OCI-LY1 (cell line): ENCODE data around the gene AVPR2.

Experiments
- H2AFZ ChIP-seq: fragments of 200-600 bp; sonication (generic), shearing (Covaris generic); 2 replicates; pipeline ENCODE4 v1.6.0; 2014; ENCODE audit warnings: antibody characterized with exemption, mild to moderate bottlenecking, low read length
- H3F3A ChIP-seq: fragments of 200-600 bp; sonication (generic), shearing (Covaris generic); 2 replicates; pipeline ENCODE4 v1.6.0; 2014; ENCODE audit warnings: mild to moderate bottlenecking, antibody characterized with exemption, low read length, moderate library complexity; ENCODE audit not compliant: insufficient read depth
- H3K27ac ChIP-seq: fragments of 200-600 bp; sonication (generic); 2 replicates; pipeline ENCODE4 v1.5.1; 2014; ENCODE audit warnings: low read length, mixed run types, mild to moderate bottlenecking, low read depth; ENCODE audit not compliant: poor library complexity, severe bottlenecking
- H3K27me3 ChIP-seq: fragments of 200-600 bp; sonication (generic); 2 replicates; pipeline ENCODE4 v1.6.0; 2014; ENCODE audit warnings: antibody characterized with exemption, mild to moderate bottlenecking, low read length, moderate library complexity; ENCODE audit not compliant: insufficient read depth
- H3K36me3 ChIP-seq: fragments of 200-600 bp; sonication (generic); 2 replicates; pipeline ENCODE4 v1.6.1; 2014; ENCODE audit warnings: mild to moderate bottlenecking, antibody characterized with exemption, low read length, moderate library complexity, mixed read lengths; ENCODE audit not compliant: insufficient read depth
- H3K4me1 ChIP-seq: fragments of 200-600 bp; sonication (generic); 2 replicates; pipeline ENCODE4 v1.5.1; 2014; ENCODE audit warnings: mild to moderate bottlenecking, low read length, moderate library complexity; ENCODE audit not compliant: insufficient read depth, severe bottlenecking
- H3K4me2 ChIP-seq: fragments of 200-600 bp; sonication (generic), shearing (Covaris generic); 2 replicates; pipeline ENCODE4 v1.6.1; 2014; ENCODE audit warnings: low read length
- H3K4me3 ChIP-seq: fragments of 200-600 bp; sonication (generic); 2 replicates; pipeline ENCODE4 v1.5.1; 2014; ENCODE audit warnings: low read length, low read depth, mild to moderate bottlenecking, mixed read lengths; ENCODE audit not compliant: poor library complexity, severe bottlenecking
- H3K79me2 ChIP-seq: fragments of 200-600 bp; shearing (Covaris generic); 2 replicates; pipeline ENCODE4 v1.6.1; 2016; ENCODE audit warnings: mixed run types, low read length, mixed read lengths; ENCODE audit not compliant: insufficient read depth
- H3K9ac ChIP-seq: fragments of 200-600 bp; sonication (generic), shearing (Covaris generic); 2 replicates; pipeline ENCODE4 v1.6.1; 2014; ENCODE audit warnings: mild to moderate bottlenecking, low read length, mixed read lengths
- H3K9me2 ChIP-seq: fragments of 200-600 bp; sonication (generic), shearing (Covaris generic); 2 replicates; pipeline ENCODE4 v1.6.1; 2014; ENCODE audit warnings: low read depth, mild to moderate bottlenecking, low read length, mixed read lengths
- H3K9me3 ChIP-seq: fragments of 200-600 bp; shearing (Covaris generic); 2 replicates; pipeline ENCODE4 v1.6.1; 2014; ENCODE audit warnings: low read length, mixed read lengths
- H4K20me1 ChIP-seq: fragments of 200-600 bp; sonication (generic), shearing (Covaris generic); 2 replicates; pipeline ENCODE4 v1.6.0; 2016; ENCODE audit warnings: mild to moderate bottlenecking, low read length; ENCODE audit not compliant: insufficient read depth
- EZH2 ChIP-seq: fragments of 200-600 bp; sonication (generic), shearing (Covaris generic); IDR thresholded peaks from 2 replicates; pipeline ENCODE4 v1.8.0; 2017; ENCODE audit warnings: borderline replicate concordance, mixed run types, mild to moderate bottlenecking, antibody characterized with exemption, low read length, moderate library complexity, mixed read lengths
- TF ChIP-seq, protein P1 (sequence below): fragments of 200-600 bp; sonication (generic), shearing (Covaris generic); IDR thresholded peaks from 2 replicates; pipeline ENCODE4 v1.5.1; 2017; ENCODE audit warnings: mild to moderate bottlenecking, antibody characterized with exemption, low read length, moderate library complexity, mixed read lengths

AVPR2 gene

GRCh38 chrX:153917869-153918268, 13.4 kb downstream of the AVPR2 start:
- no peak overlapping the region for H3K9ac ChIP-seq
- H3K36me3 ChIP-seq, result peaks cover 55% of the 10 kb centered on the region
- H4K20me1 ChIP-seq, result no peaks in the 10 kb centered on the region
- no peaks in the 10 kb centered on the region for H3K79me2 ChIP-seq
- H3K4me1 ChIP-seq, result peaks cover under 1% of the 10 kb centered on the region
- H2AFZ ChIP-seq, result no peak overlapping the region
- TF ChIP-seq, protein P1, sequence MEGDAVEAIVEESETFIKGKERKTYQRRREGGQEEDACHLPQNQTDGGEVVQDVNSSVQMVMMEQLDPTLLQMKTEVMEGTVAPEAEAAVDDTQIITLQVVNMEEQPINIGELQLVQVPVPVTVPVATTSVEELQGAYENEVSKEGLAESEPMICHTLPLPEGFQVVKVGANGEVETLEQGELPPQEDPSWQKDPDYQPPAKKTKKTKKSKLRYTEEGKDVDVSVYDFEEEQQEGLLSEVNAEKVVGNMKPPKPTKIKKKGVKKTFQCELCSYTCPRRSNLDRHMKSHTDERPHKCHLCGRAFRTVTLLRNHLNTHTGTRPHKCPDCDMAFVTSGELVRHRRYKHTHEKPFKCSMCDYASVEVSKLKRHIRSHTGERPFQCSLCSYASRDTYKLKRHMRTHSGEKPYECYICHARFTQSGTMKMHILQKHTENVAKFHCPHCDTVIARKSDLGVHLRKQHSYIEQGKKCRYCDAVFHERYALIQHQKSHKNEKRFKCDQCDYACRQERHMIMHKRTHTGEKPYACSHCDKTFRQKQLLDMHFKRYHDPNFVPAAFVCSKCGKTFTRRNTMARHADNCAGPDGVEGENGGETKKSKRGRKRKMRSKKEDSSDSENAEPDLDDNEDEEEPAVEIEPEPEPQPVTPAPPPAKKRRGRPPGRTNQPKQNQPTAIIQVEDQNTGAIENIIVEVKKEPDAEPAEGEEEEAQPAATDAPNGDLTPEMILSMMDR, result no peak
- TF ChIP-seq EZH2, result no peak
- H3K4me2 ChIP-seq, result no peak overlapping the region
- H3K4me3 ChIP-seq, result no peak overlapping the region
- H3K27me3 ChIP-seq, result no peaks in the 10 kb centered on the region
- H3F3A ChIP-seq, result no peaks in the 10 kb centered on the region
- H3K9me3 ChIP-seq, result no peaks in the 10 kb centered on the region
- H3K27ac ChIP-seq, result no peak overlapping the region
- no peaks in the 10 kb centered on the region for H3K9me2 ChIP-seq

GRCh38 chrX:153919281-153919680, 14.8 kb downstream of the AVPR2 start:
- Histone ChIP-seq H3K4me2 (no peak overlapping the region), H3F3A (no peaks in the 10 kb centered on the region), H3K4me1 (peaks cover 15% of the 10 kb centered on the region), H3K9me2 (no peaks in the 10 kb centered on the region), H3K36me3 (peaks cover 48% of the 10 kb centered on the region), H3K27me3 (no peaks in the 10 kb centered on the region), H3K4me3 (no peak overlapping the region), H2AFZ (no peak overlapping the region), H3K27ac (no peak overlapping the region), H3K79me2 (no peaks in the 10 kb centered on the region), H4K20me1 (no peaks in the 10 kb centered on the region), H3K9ac (no peak overlapping the region), H3K9me3 (no peaks in the 10 kb centered on the region)
- no peak for TF ChIP-seq EZH2
- TF ChIP-seq, protein P1, result no peak

- Histone ChIP-seq H3F3A (no peaks in the 10 kb centered on the region), H4K20me1 (no peaks in the 10 kb centered on the region), H3K9ac (no peak overlapping the region), H3K36me3 (peaks cover 43% of the 10 kb centered on the region), H3K27ac (no peak overlapping the region), H3K4me1 (peaks cover 28% of the 10 kb centered on the region), H3K79me2 (no peaks in the 10 kb centered on the region), H3K9me2 (no peaks in the 10 kb centered on the region), H3K27me3 (no peaks in the 10 kb centered on the region), H2AFZ (no peak overlapping the region), H3K4me3 (no peak overlapping the region), H3K9me3 (no peaks in the 10 kb centered on the region), H3K4me2 (no peak overlapping the region)
- TF ChIP-seq, protein P1, result no peak
- no peak for TF ChIP-seq EZH2
Measured at GRCh38 chrX:153920546-153920945, 16.1 kb downstream of the AVPR2 start.
